Liver (tissue), 9 donors: ENCODE results near the gene SAMD14. TPM values are rescaled to one million over a fixed set of nuclear protein-coding genes. Genes with fewer than 3 reads are reported as not detected.

Experiments used
- DNase-seq: peaks from one replicate; pipeline ENCODE4 v3.0.0-alpha.2; 2017; ENCODE audit warnings: low spot score
- H3K27ac ChIP-seq, 2 donors: one replicate each; pipeline ENCODE4 v1.7.0; 2013; ENCODE audit warnings: inconsistent platforms in 2 of 2, low read length in 2 of 2, control low read depth in 1 of 2, low read depth in 1 of 2, mild to moderate bottlenecking in 1 of 2
- H3K27me3 ChIP-seq, 4 donors: one replicate each; pipeline versions ENCODE4 v1.6.1 to v1.7.0; 2013; ENCODE audit warnings: low read length in 3 of 4, inconsistent platforms in 1 of 4, mild to moderate bottlenecking in 1 of 4, moderate library complexity in 1 of 4; ENCODE audit not compliant: control insufficient read depth in 4 of 4, insufficient read depth in 4 of 4
- H3K36me3 ChIP-seq, 4 donors: one replicate each; pipeline versions ENCODE4 v1.6.1 to v1.7.0; 2013; ENCODE audit warnings: low read length in 3 of 4, mild to moderate bottlenecking in 3 of 4, low read depth in 1 of 4, moderate library complexity in 1 of 4; ENCODE audit not compliant: control insufficient read depth in 4 of 4, insufficient read depth in 3 of 4
- H3K4me1 ChIP-seq, 4 donors: one replicate each; pipeline versions ENCODE4 v1.6.1 to v1.7.0; 2013; ENCODE audit warnings: low read length in 3 of 4, mild to moderate bottlenecking in 3 of 4, moderate library complexity in 1 of 4; ENCODE audit not compliant: control insufficient read depth in 4 of 4, insufficient read depth in 4 of 4
- H3K4me3 ChIP-seq, 3 donors: one replicate each; pipeline versions ENCODE4 v1.6.1 to v1.7.0; 2013; ENCODE audit warnings: low read length in 3 of 3, control low read depth in 1 of 3, low read depth in 1 of 3, mild to moderate bottlenecking in 1 of 3
- H3K9ac ChIP-seq, 2 donors: one replicate each; pipeline ENCODE4 v1.7.0; 2013; ENCODE audit warnings: low read length in 2 of 2, mild to moderate bottlenecking in 2 of 2, moderate library complexity in 2 of 2, control low read depth in 1 of 2, low read depth in 1 of 2
- H3K9me3 ChIP-seq, 4 donors: one replicate each; pipeline versions ENCODE4 v1.6.1 to v1.7.0; 2013; ENCODE audit warnings: low read length in 3 of 4; ENCODE audit not compliant: control insufficient read depth in 4 of 4
- CTCF ChIP-seq: fragments of 150-350 bp; IDR thresholded peaks from 2 replicates; pipeline ENCODE4 v1.5.1; 2017; ENCODE audit warnings: improper control_type of control experiment, low read depth, low read length; ENCODE audit not compliant: missing input control
- GABPA ChIP-seq, 2 donors: IDR thresholded peaks in 1 of 2; conservative IDR thresholded peaks in 1 of 2; 2 replicates each; pipeline ENCODE4 v1.6.1; 2016; ENCODE audit warnings: antibody characterized with exemption in 2 of 2, mild to moderate bottlenecking in 1 of 2, moderate library complexity in 1 of 2
- HNF4A ChIP-seq, 2 donors: conservative IDR thresholded peaks; 2 replicates each; pipeline ENCODE4 v1.6.1; 2016; ENCODE audit warnings: antibody characterized with exemption in 2 of 2, mild to moderate bottlenecking in 2 of 2
- HNF4G ChIP-seq: IDR thresholded peaks from 2 replicates; pipeline ENCODE4 v1.6.1; 2016; ENCODE audit warnings: antibody characterized with exemption
- JUND ChIP-seq, 2 donors: IDR thresholded peaks; 2 replicates each; pipeline ENCODE4 v1.6.1; 2016; ENCODE audit warnings: antibody characterized with exemption in 2 of 2
- NR2F2 ChIP-seq: IDR thresholded peaks from 2 replicates; pipeline ENCODE4 v1.6.1; 2016; ENCODE audit warnings: antibody characterized with exemption
- RXRA ChIP-seq, 2 donors: IDR thresholded peaks; 2 replicates each; pipeline ENCODE4 v1.6.1; 2017 to 2018; ENCODE audit warnings: antibody characterized with exemption in 2 of 2, mild to moderate bottlenecking in 1 of 2
- SP1 ChIP-seq: IDR thresholded peaks from 2 replicates; pipeline ENCODE4 v1.6.1; 2018; ENCODE audit warnings: antibody characterized with exemption, mild to moderate bottlenecking
- TAF1 ChIP-seq: conservative IDR thresholded peaks from 2 replicates; pipeline ENCODE4 v1.6.1; 2016; ENCODE audit warnings: antibody characterized with exemption, mild to moderate bottlenecking
- YY1 ChIP-seq: IDR thresholded peaks from 2 replicates; pipeline ENCODE4 v1.6.1; 2016; ENCODE audit warnings: antibody characterized with exemption, mild to moderate bottlenecking
- WGBS: extraction: QIAGEN DNeasy Blood & Tissue Kit; methylation state at CpG from one replicate; pipeline ENCODE4 v1.1.7; 2013; 5-methylcytosine and 5-hydroxymethylcytosine counted together
- polyA plus RNA-seq, 2 donors: library from polyadenylated mRNA; stranded (reverse) in 1 of 2; unstranded in 1 of 2; fragments of 200-250 nt in 1 of 2; fragments of >200 nt in 1 of 2; fragmentation: Nextera tagmentation in 1 of 2; extraction: Ambion mirVana in 1 of 2; gene quantifications; one replicate each; pipeline versions ENCODE4 v1.2.1 to v1.2.3, GENCODE V29; 2013 to 2015
- total RNA-seq, 2 donors: library from RNA; depleted of rRNA; stranded (reverse); fragments of >200 nt; gene quantifications; one replicate each; pipeline ENCODE4 v1.2.3, GENCODE V29; 2014
- TF ChIP-seq, protein P1 (sequence below): IDR thresholded peaks from 2 replicates; pipeline ENCODE4 v1.6.1; 2016; ENCODE audit warnings: antibody characterized with exemption
- TF ChIP-seq, protein P2 (sequence below): IDR thresholded peaks from 2 replicates; pipeline ENCODE4 v1.6.1; 2016; ENCODE audit warnings: antibody characterized with exemption
- donor health status: healthy.
- donor health status: healthy.
- donor health status: healthy.
- donor health status: healthy.
- donor health status: healthy.

Gene SAMD14
- total and polyA plus RNA-seq, 4 donors, result 0.50 to 0.84 (median 0.67) TPM; not detected in 1

DNA sequence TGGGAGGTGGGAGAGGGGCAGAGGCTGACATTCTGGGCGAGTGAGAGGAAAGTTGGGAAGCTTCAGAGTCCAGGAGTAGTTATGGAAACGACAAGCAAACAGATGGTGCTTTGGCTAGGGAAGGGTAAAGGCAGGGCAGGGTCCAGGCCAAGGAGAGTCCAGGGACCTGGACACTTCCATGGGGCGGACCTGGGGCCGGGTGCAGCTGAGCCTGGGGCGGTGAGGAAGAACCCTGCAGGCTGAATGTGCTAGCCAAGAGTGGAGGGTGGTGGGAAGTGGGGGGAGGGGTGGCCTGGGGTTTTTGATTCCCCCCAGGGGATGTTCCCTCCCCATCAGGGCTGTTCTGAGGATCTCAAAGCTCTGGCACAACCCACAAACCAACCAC lies 17.9 kb upstream of the SAMD14 start:
- peak overlapping the region; percentile 38 to 73 (median 70) for H3K4me3 ChIP-seq
- peaks cover 0 to 3% (median under 1%) of the 10 kb centered on the region in 4 donors for H3K36me3 ChIP-seq
- H3K27ac ChIP-seq, result peak overlapping the region; percentile 74 to 80
- WGBS, result 6% methylated on average over 5 of the region's 5 CpGs
- peak; percentile 66 for DNase-seq
- H3K4me1 ChIP-seq, result peaks cover 27 to 70% (median 63%) of the 10 kb centered on the region in 4 donors
- peak overlapping the region in 1 of 2 donors; percentile 56 for H3K9ac ChIP-seq
- peak; percentile 88 for TF ChIP-seq SP1
- no peak for TF ChIP-seq GABPA (IDR thresholded peaks at IDR 0.05 in 1 of 2, conservative IDR thresholded peaks at IDR 0.05 in 1 of 2)
- TF ChIP-seq HNF4A (conservative IDR thresholded peaks at IDR 0.05), result peak; percentile 98 to 99
- TF ChIP-seq NR2F2, result peak; percentile 26
- TF ChIP-seq RXRA (IDR thresholded peaks at IDR 0.05), result peak; percentile 85 to 91
- TF ChIP-seq YY1, result peak; percentile 64
- peak; percentile 96 for TF ChIP-seq HNF4G
- TF ChIP-seq TAF1, result no peak
- TF ChIP-seq, protein P1, sequence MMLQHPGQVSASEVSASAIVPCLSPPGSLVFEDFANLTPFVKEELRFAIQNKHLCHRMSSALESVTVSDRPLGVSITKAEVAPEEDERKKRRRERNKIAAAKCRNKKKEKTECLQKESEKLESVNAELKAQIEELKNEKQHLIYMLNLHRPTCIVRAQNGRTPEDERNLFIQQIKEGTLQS, result no peak
- peak in 1 of 2 donors; percentile 44 for TF ChIP-seq JUND (IDR thresholded peaks at IDR 0.05)
- no peaks in the 10 kb centered on the region for H3K9me3 ChIP-seq
- no peaks in the 10 kb centered on the region for H3K27me3 ChIP-seq

DNA sequence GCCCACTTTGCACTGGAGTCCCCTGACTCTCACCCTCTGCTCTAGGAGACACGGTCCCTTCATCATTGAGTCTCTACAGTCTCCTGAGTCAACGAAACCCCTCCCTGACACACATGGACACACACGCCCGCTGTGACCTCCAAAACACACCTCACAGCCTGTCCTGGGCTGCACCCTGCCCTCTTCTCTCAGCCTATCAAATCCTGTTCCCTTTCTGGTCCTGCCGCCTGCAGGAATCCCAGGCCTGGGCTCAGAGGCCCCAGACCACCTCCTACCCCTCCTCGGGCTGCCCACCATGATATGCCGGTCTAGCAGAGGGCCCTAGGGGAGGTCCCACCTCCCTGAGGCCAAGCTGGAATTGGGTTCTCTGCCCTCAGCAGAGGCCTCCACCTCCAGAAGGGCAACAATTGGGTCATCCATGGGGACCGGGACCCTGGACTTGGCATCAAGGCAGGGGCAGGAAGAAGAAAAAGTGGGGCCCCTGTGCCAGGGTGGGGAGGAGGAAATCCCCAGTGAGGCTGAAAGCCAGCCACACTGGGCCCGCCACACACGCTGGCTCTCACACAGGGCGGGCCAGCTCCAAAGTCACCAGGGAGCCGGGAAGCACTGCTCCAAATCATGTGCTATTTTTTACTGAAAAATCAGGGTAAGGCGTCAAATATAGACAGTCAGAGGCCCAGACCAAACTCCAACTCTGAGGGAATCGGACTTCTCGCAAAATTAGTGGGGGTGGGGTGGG lies 17.1 kb upstream of the SAMD14 start:
- Histone ChIP-seq H3K4me3 (peak overlapping the region in 2 of 3 donors; percentile 70 to 73), H3K27ac (peak overlapping the region; percentile 74 to 80), H3K27me3 (no peaks in the 10 kb centered on the region), H3K4me1 (peaks cover 27 to 67% (median 60%) of the 10 kb centered on the region in 4 donors), H3K9me3 (no peaks in the 10 kb centered on the region), H3K9ac (peak overlapping the region; percentile 30 to 56), H3K36me3 (peaks cover 0 to 7% (median 1%) of the 10 kb centered on the region in 4 donors)
- WGBS, result 43% methylated on average over 15 of the region's 15 CpGs
- peak in 1 of 2 donors; percentile 32 for TF ChIP-seq HNF4A (conservative IDR thresholded peaks at IDR 0.05)
- TF ChIP-seq CTCF, result peak; percentile 4
- TF ChIP-seq RXRA (IDR thresholded peaks at IDR 0.05), result peak; percentile 40 to 88
- TF ChIP-seq, protein P2, sequence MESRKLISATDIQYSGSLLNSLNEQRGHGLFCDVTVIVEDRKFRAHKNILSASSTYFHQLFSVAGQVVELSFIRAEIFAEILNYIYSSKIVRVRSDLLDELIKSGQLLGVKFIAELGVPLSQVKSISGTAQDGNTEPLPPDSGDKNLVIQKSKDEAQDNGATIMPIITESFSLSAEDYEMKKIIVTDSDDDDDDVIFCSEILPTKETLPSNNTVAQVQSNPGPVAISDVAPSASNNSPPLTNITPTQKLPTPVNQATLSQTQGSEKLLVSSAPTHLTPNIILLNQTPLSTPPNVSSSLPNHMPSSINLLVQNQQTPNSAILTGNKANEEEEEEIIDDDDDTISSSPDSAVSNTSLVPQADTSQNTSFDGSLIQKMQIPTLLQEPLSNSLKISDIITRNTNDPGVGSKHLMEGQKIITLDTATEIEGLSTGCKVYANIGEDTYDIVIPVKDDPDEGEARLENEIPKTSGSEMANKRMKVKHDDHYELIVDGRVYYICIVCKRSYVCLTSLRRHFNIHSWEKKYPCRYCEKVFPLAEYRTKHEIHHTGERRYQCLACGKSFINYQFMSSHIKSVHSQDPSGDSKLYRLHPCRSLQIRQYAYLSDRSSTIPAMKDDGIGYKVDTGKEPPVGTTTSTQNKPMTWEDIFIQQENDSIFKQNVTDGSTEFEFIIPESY, result no peak
- TF ChIP-seq SP1, result peak; percentile 17
- no peak for DNase-seq
